Hepatic stellate cell (primary cell): Measurements from ENCODE around the gene OTUD5.
"Not testable (repeated sequence)": the region's sequence is repeated elsewhere in the genome, so short reads cannot be mapped to it uniquely, and the experiment has no call there.

Source experiments
- DNase-seq: peaks from one replicate; pipeline ENCODE4 v3.0.0; 2011; ENCODE audit warnings: low spot score

OTUD5 gene

DNA sequence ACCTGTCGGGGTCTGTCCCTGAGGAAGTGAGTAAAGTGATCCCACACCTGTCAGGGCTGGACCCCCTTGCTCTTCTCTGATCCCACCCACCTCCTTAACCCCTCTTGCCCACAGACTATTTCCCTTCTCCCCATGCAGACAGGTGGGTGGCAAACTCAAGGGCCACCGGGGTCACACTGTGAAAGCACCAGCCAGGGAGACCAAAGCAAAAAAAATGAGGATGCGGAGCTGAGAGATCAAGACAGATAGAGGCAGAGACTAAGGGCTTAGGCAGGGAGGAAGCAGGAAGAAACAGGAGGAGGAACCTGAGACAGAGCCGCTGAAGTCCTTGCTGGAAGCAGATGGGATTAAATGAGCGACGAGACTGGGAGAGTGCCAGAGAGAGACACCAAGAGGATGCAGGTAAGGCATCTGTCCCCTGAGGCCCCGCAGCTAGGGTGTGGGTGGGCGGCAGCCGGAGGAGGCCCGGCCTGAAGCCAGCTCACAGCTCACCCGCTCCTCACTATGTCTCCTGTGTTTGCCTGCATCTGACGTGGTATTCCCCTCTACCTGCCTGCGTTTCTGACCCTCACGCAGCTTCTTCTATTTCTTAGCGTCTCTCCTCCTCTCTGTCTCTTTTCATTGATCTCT, 67.0 kb downstream of the OTUD5 start:
- DNase-seq = no peak

DNA sequence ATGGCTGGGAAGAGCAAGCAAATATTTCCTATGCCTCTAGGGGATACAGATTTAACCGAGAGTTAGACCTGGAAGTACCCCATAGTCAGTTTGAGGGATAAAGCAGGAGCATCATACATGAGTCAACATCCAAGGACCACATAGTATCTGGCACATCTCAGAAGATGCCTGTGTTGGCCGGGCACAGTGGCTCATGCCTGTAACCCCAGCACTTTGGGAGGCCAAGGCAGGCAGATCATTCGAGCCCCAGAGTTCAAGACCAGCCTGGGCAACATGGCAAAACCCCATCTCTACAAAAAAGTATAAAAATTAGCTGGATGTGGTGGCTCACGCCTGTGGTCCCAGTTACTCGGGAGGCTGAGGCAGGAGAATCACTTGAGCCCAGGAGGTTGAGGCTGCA, 70.8 kb downstream of the OTUD5 start:
- DNase-seq = not testable (repeated sequence)

DNA sequence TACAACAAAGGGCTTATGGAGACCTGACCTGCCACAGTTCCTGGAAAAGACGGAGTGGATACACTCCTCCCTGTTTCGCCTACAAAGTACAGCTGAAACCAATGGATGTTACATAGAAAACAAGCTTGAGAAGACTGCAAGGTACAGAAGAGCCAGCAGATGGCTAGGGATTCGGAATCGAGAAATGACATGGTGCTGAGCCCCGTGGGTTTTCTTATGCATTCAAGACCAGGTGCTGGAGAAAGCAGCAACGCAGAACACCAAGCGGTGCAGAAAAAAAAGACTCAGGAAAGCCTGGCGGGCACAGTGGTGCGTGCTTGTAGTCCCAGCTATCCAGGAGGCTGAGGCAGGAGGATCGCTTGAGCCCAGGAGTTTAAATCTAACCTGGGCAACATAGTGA, 73.7 kb downstream of the OTUD5 start:
- DNase-seq = peak; percentile 1

DNA sequence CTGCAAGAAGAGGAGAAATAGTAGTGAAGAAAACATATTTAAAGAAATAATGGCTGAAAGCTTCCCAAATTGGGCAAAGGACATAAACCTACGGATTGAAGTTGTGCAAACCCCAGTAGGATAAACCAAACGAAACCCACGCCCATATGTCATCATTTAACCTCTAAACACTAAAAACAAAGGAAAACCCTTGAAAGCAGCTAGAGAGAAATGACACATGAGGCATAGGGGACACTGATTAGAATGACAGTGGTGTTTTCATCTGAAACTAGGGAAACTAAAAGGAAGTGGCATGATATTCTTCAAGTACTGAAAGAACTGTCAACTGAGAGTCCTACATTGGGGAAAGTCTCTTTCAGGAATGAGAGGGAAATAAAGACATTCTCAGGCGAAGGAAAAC, 80.5 kb downstream of the OTUD5 start:
- not testable (repeated sequence) for DNase-seq
